COLO668 (cell line): Measurements from ENCODE around the gene GALNT1.

Experiments used
- DNase-seq: peaks from one replicate; lab custom pipeline; 2025; ENCODE audit not compliant: unreplicated experiment; lab: John Stamatoyannopoulos, UW

GALNT1 gene

GRCh38 chr18:35616664-35617423, 35.3 kb downstream of the GALNT1 start:
- DNase-seq = no peak

- no peak for DNase-seq
Measured at GRCh38 chr18:35617865-35618264, 36.3 kb downstream of the GALNT1 start.

- DNase-seq = no peak
Measured at GRCh38 chr18:35618289-35618688, 36.7 kb downstream of the GALNT1 start.

- DNase-seq = no peak
Measured at GRCh38 chr18:35618696-35619095, 37.2 kb downstream of the GALNT1 start.

- no peak for DNase-seq
Measured at GRCh38 chr18:35619464-35619863, 37.9 kb downstream of the GALNT1 start.

- no peak for DNase-seq
Measured at GRCh38 chr18:35619941-35620340, 38.4 kb downstream of the GALNT1 start.

GRCh38 chr18:35620765-35621164, 39.2 kb downstream of the GALNT1 start:
- DNase-seq = no peak

GRCh38 chr18:35623255-35623654, 41.7 kb downstream of the GALNT1 start:
- DNase-seq = no peak

- no peak for DNase-seq
Measured at GRCh38 chr18:35624146-35624545, 42.6 kb downstream of the GALNT1 start.

- DNase-seq = no peak
Measured at GRCh38 chr18:35625232-35625631, 43.7 kb downstream of the GALNT1 start.

GRCh38 chr18:35633761-35634160, 52.2 kb downstream of the GALNT1 start:
- DNase-seq = no peak

- no peak for DNase-seq
Measured at GRCh38 chr18:35634323-35634722, 52.8 kb downstream of the GALNT1 start.

GRCh38 chr18:35635170-35635569, 53.6 kb downstream of the GALNT1 start:
- no peak for DNase-seq

- no peak for DNase-seq
Measured at GRCh38 chr18:35637227-35637626, 55.7 kb downstream of the GALNT1 start.

GRCh38 chr18:35639296-35639695, 57.8 kb downstream of the GALNT1 start:
- DNase-seq = no peak

GRCh38 chr18:35641467-35641866, 59.9 kb downstream of the GALNT1 start:
- no peak for DNase-seq

GRCh38 chr18:35641916-35642315, 60.4 kb downstream of the GALNT1 start:
- DNase-seq = no peak

GRCh38 chr18:35642802-35643201, 61.3 kb downstream of the GALNT1 start:
- no peak for DNase-seq

- no peak for DNase-seq
Measured at GRCh38 chr18:35646449-35646848, 64.9 kb downstream of the GALNT1 start.

GRCh38 chr18:35653392-35654135, 72.0 kb downstream of the GALNT1 start:
- no peak for DNase-seq

- no peak for DNase-seq
Measured at GRCh38 chr18:35658112-35658511, 76.6 kb downstream of the GALNT1 start.

GRCh38 chr18:35661483-35662146, 80.1 kb downstream of the GALNT1 start:
- no peak for DNase-seq
